ENCODE results near the gene TTLL12. TPM values are rescaled to one million over a fixed set of nuclear protein-coding genes. Genes with fewer than 3 reads are reported as not detected.

Gene TTLL12
- total and polyA plus RNA-seq, 2 of the 8 experiments (the other 6 are each of a cell fraction or from before 2014, with no cell fraction given): 101 to 124 TPM

GRCh38 chr22:43162412-43163150, 24.4 kb downstream of the TTLL12 start:
- H4K5ac ChIP-seq (ENCODE audit: insufficient read length, low read depth, low read length): no peak overlapping the region
- peaks cover 0 to 3% (median 1%) of the 10 kb centered on the region in 4 experiments; a peak in 2 of 7 replicates for H3K4me1 ChIP-seq (replicated peaks in 1 of 4; ENCODE audit: control insufficient read depth in 3 of 4, insufficient read depth in 4 of 4, low read length in 3 of 4)
- no peak overlapping the region for H4K91ac ChIP-seq (replicated peaks; ENCODE audit: insufficient read length, low read length)
- TF ChIP-seq POLR2A (IDR thresholded peaks at IDR 0.05; ENCODE audit: control extremely low read depth in 1 of 2, low read depth in 2 of 2, low read length in 2 of 2): no peak
- H3K14ac ChIP-seq (ENCODE audit: insufficient read length): no peak overlapping the region
- no peaks in the 10 kb centered on the region for H3K27me3 ChIP-seq (replicated peaks in 1 of 4; ENCODE audit: control insufficient read depth in 3 of 4, extremely low read depth in 1 of 4, insufficient read depth in 3 of 4, low read length in 3 of 4)
- H3K9ac ChIP-seq (replicated peaks in 1 of 4; ENCODE audit: extremely low read depth in 1 of 4, low read depth in 3 of 4, low read length in 3 of 4): no peak overlapping the region
- H2BK120ac ChIP-seq (replicated peaks; ENCODE audit: low read depth, low read length): no peak overlapping the region
- no peak overlapping the region for H2AFZ ChIP-seq (ENCODE audit: low read length)
- no peak overlapping the region for H3K27ac ChIP-seq (ENCODE audit: low read depth, low read length)
- no peak overlapping the region for H2AK5ac ChIP-seq (ENCODE audit: low read depth, low read length)
- H3K79me2 ChIP-seq (ENCODE audit: control insufficient read depth in 1 of 2, insufficient read depth in 2 of 2, low read length in 2 of 2): no peaks in the 10 kb centered on the region
- H3K18ac ChIP-seq (ENCODE audit: extremely low read depth, low read length): no peak overlapping the region; the same call in 1 of the 2 replicates
- CTCF ChIA-PET (ENCODE audit: partially characterized antibody): interaction anchor here (0.9 to 2.1 kb wide), 6 partner anchors 19 to 173 kb away, joined by 3 to 7 read pairs (median 4); partner anchors contain the start of gene MCAT
- no peak for DNase-seq (ENCODE audit: low read depth in 1 of 2, low spot score in 2 of 2)
- no peak overlapping the region for H2BK5ac ChIP-seq (ENCODE audit: low read depth, low read length)
- peaks cover 0 to under 1% (median under 1%) of the 10 kb centered on the region in 4 experiments; a peak in 3 of 8 replicates for H3K36me3 ChIP-seq (ENCODE audit: control insufficient read depth in 2 of 4, insufficient read depth in 4 of 4, low read length in 3 of 4)
- WGBS, 2 experiments (ENCODE audit: extremely low coverage in 1 of 2, insufficient coverage in 1 of 2, insufficient read length in 1 of 2, insufficient replicate concordance in 2 of 2, low coverage in 1 of 2, low lambda C conversion rate in 2 of 2, missing lambda C conversion rate in 1 of 2): 93% methylated on average over 21 of the region's 24 CpGs; no CpG with 5 or more reads in 1 of the 2 experiments
- H3K4me2 ChIP-seq (ENCODE audit: insufficient read depth in 1 of 2, low read depth in 2 of 2, low read length in 2 of 2): no peak overlapping the region
- no peaks in the 10 kb centered on the region for H3K79me1 ChIP-seq (ENCODE audit: low read depth, low read length)
- no peak overlapping the region for H2BK12ac ChIP-seq (ENCODE audit: low read depth, low read length)
- POLR2A ChIA-PET (ENCODE audit: partially characterized antibody): interaction anchor here (0.6 to 4.7 kb wide), 6 partner anchors 8 to 306 kb away, joined by 3 to 29 read pairs (median 4); no protein-coding TSS in a partner anchor
- H4K20me1 ChIP-seq (replicated peaks in 1 of 2; ENCODE audit: control insufficient read depth in 1 of 2, insufficient read depth in 2 of 2, low read length in 2 of 2): peaks cover 0 to 2% of the 10 kb centered on the region in 2 experiments
- H3K9me3 ChIP-seq (ENCODE audit: insufficient read depth in 2 of 2, low read depth in 1 of 2, low read length in 1 of 2): no peaks in the 10 kb centered on the region
- H3K23ac ChIP-seq (ENCODE audit: insufficient read length): no peak overlapping the region
- FAIRE-seq: no peak
- no peak overlapping the region for H2BK20ac ChIP-seq (ENCODE audit: low read length)
- H3K56ac ChIP-seq (replicated peaks; ENCODE audit: insufficient read length, low read depth, low read length): no peak overlapping the region
- no peak overlapping the region for H4K8ac ChIP-seq (ENCODE audit: extremely low read depth, insufficient read depth, low read length)
- no peak overlapping the region for H3K4ac ChIP-seq (replicated peaks; ENCODE audit: insufficient read length, low read depth, low read length)
- no peak overlapping the region for H3K4me3 ChIP-seq (ENCODE audit: extremely low read depth in 1 of 4, insufficient read depth in 2 of 4, low read depth in 3 of 4, low read length in 4 of 4)
- H2BK15ac ChIP-seq (ENCODE audit: low read length): no peak overlapping the region
- no peaks in the 10 kb centered on the region for H3K23me2 ChIP-seq (ENCODE audit: low read depth, low read length)
